ENCODE data around the gene ADAMTS16.
"Not testable (repeated sequence)": the region's sequence is repeated elsewhere in the genome, so short reads cannot be mapped to it uniquely, and the experiment has no call there.

ADAMTS16 gene

DNA sequence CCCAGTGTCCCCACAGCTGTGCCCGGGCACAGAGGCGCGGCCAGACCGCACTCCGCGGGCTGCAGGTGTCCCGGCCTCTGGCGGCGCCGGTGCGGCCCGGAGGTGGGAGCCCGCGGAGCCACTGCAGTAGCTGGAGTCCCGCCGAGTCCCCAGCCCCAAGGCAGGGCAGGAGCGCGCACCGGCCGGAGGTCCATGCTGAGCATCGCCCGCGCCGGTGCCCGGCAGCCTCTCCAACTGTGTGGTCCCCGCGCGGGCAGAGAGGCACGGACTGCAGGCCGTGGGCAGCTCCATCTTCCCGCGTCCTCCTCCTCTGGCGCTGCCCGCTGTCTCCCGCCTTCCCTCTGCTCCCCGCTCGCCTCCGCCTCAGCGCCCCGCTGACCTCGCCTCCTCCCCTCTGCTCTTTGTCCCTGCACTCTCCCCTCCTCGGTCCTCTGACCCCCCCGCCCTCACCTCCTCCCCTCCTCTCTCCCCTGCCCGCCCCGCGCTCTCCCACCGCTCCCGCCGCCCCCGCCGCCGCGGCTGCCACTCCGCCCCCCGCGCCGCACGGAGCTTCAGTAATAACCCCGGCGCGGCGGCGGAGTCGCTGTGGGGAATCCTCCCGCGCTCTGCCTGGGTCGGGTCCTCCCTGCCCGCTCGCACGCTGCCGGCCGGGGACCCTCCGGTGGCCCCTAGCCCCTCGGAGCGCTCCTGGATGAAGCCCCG lies at the start of gene ADAMTS16:
TSS of gene ADAMTS16 (plus strand) at position 554 of the 702 bp plus-strand sequence. CDS start at position 692, 138 bp downstream.
- in situ Hi-C loops (cut with HindIII; ENCODE audit: low pct_ligation_motif_present, low pct_unique_long_range_greater_than_20kb, low sequenced_read_pairs) = no loop called here
- no peak for DNase-seq

DNA sequence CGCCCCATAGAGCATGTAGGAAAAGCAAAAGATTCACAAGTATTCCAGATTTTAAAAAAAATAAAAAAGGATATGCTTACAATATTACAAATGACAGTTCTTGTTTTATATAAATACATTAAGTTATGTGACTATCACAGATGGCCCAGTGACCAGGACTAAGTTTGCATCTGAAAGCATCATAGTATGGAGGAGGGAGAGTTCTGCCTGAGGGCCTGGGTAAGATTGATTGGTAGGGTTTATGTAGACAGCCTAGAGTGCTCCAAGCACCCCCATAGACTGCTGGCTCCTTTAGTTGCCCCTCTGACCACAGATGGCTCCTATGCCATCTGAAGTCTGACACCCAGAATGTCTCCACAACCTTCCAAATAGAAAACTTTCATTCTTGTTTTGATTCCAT lies 48.0 kb upstream of the ADAMTS16 start:
- in situ Hi-C loops (cut with HindIII; ENCODE audit: low pct_ligation_motif_present, low pct_unique_long_range_greater_than_20kb, low sequenced_read_pairs) = no loop called here
- no peak for DNase-seq

DNA sequence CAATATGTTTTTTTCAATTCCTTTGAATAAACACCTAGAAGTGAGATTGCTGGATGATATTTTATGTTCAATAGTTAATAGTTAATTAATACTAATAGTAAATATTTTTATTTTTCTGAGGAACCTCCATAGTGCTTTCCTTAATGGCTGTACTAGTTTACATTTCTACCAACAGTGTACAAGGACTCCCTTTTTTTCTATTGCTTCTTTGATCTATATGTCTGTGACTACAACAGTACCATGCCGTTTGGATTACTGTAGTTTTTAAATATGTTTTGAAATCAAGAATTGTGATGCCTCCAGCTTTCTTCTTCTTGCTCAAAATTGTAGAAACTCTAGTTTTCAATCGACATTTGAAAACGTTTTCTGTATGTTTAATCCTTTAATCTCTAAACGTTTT lies 39.5 kb upstream of the ADAMTS16 start:
- DNase-seq = no peak
- in situ Hi-C loops (cut with HindIII; ENCODE audit: low pct_ligation_motif_present, low pct_unique_long_range_greater_than_20kb, low sequenced_read_pairs) = no loop called here

DNA sequence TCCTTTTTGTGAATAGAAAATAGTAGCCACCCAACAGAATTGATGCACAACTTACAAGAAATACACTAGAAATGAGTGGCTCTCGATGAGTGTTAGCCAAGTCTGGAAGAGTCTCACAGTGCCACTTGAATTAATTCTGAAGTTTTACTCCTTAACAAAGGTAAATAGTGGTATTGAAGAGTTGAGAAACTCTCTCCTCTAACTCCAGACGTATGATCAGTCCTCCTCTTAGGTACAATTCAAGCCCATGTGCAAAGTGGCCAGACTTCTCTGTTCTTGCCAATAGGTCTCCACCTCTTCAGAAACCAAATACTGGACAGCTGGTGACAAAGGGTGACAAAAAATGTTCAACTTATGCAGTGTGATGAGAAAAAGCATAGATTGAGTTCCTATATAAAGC lies 38.5 kb upstream of the ADAMTS16 start:
- DNase-seq = no peak
- in situ Hi-C loops (cut with HindIII; ENCODE audit: low pct_ligation_motif_present, low pct_unique_long_range_greater_than_20kb, low sequenced_read_pairs) = no loop called here

GRCh38 chr5:5103245-5103644 lies 36.9 kb upstream of the ADAMTS16 start:
- no peak for DNase-seq
- in situ Hi-C loops (cut with HindIII; ENCODE audit: low pct_ligation_motif_present, low pct_unique_long_range_greater_than_20kb, low sequenced_read_pairs) = no loop called here

DNA sequence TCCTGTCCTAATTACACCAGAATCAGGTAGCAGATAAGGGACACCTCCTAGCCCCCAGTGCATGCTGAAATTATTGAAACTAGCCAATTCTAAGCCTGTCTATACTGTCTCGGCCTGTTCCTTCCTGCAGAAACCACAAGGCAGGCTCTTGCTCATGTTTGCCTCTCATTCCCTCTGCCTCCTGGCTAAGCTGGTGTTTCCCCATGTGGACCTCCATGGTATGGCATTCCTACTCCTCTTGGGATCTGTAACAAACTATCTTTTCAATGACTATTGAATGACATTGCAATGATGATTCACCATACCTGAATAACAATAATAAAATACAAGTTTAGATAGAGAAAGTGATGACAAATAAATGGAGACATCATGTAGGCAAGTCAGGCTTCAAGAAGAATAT lies 35.6 kb upstream of the ADAMTS16 start:
- no peak for DNase-seq
- in situ Hi-C loops (cut with HindIII; ENCODE audit: low pct_ligation_motif_present, low pct_unique_long_range_greater_than_20kb, low sequenced_read_pairs) = no loop called here

DNA sequence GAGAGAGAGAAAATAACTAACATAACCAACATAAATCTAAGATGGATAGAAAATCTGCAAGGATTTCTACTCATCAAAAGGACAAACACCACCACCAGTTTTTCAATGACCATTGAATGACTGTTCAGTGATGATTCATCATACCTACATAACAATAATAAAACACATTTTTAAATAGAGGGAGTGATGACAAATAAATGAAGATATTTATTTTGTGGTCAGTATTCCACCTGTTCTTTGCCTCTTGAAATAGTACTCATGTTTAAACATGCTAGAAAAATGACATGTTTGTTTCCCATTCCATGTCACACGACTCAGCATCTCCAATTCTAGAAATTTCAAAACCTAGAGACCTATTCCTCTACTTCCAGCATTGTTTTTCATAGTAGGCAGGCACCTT lies 34.6 kb upstream of the ADAMTS16 start:
- DNase-seq = no peak

DNA sequence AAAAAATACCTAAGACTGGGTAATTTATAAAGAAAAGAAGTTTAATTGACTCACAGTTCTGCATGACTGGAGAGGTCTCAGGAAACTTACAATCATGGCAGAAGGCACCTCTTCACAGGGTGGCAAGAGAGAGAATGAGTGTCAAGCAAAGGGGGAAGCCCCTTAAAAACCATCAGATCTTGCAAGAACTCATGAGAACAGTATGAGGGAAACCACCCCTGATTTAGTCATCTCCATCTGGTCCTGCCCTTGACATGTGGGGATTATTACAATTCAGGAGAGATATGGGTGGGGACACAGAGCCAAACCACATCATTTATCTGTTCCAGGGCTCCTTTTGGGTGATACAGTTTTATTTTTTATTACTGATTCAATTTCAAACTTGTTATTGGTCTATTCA lies 23.2 kb upstream of the ADAMTS16 start:
- in situ Hi-C loops (cut with HindIII; ENCODE audit: low pct_ligation_motif_present, low pct_unique_long_range_greater_than_20kb, low sequenced_read_pairs) = no loop called here
- no peak for DNase-seq

More for the DNA sequence above, 34.6 kb upstream of the ADAMTS16 start:
- in situ Hi-C loops (cut with HindIII; ENCODE audit: low pct_ligation_motif_present, low pct_unique_long_range_greater_than_20kb, low sequenced_read_pairs) = no loop called here

DNA sequence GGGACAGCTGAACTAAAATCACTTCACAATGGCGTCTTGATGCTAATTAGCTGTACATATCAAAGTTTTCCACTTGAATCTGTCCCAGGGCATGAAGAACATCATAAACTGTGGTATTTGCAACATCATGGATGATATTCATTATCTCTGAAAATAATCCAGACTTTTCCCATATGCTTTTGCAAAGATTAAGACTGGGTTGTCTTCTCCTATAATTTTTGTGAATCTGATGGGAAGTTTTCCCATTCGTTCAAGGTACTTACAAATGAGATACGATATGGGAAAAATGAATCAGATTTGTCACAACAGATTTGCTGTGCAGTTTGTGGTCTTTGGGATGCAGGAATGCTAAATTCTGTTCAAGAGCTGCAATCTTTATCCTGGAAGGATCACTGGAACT lies 17.4 kb upstream of the ADAMTS16 start:
- no peak for DNase-seq
- in situ Hi-C loops (cut with HindIII; ENCODE audit: low pct_ligation_motif_present, low pct_unique_long_range_greater_than_20kb, low sequenced_read_pairs) = no loop called here

- no peak for DNase-seq
- in situ Hi-C loops (cut with HindIII; ENCODE audit: low pct_ligation_motif_present, low pct_unique_long_range_greater_than_20kb, low sequenced_read_pairs) = no loop called here
These were observed 15.9 kb upstream of the ADAMTS16 start for GRCh38 chr5:5124231-5124630.

- no peak for DNase-seq
- in situ Hi-C loops (cut with HindIII; ENCODE audit: low pct_ligation_motif_present, low pct_unique_long_range_greater_than_20kb, low sequenced_read_pairs) = no loop called here
These were observed 13.7 kb upstream of the ADAMTS16 start for GRCh38 chr5:5126444-5126843.

DNA sequence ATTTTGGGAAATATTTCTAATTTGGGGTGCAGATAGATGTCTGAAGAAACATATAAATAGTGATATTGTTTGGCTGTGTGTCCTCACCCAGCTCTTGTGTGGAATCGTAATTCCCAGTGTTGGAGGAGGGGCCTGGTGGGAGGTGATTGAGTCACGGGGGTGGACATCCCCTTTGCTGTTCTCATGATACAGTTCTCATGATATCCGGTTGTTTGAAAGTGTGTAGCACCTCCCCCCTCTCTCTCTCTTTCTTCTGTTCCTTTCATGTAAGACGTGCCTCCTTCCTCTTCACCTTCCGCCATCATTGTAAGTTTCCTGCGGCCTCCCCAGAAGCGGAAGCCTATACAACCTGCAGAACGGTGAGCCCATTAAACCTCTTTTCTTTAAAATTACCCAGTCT lies 11.4 kb upstream of the ADAMTS16 start:
- in situ Hi-C loops (cut with HindIII; ENCODE audit: low pct_ligation_motif_present, low pct_unique_long_range_greater_than_20kb, low sequenced_read_pairs) = no loop called here
- no peak for DNase-seq

- no peak for DNase-seq
- in situ Hi-C loops (cut with HindIII; ENCODE audit: low pct_ligation_motif_present, low pct_unique_long_range_greater_than_20kb, low sequenced_read_pairs) = no loop called here
These were observed 7.9 kb upstream of the ADAMTS16 start for GRCh38 chr5:5132234-5132633.

DNA sequence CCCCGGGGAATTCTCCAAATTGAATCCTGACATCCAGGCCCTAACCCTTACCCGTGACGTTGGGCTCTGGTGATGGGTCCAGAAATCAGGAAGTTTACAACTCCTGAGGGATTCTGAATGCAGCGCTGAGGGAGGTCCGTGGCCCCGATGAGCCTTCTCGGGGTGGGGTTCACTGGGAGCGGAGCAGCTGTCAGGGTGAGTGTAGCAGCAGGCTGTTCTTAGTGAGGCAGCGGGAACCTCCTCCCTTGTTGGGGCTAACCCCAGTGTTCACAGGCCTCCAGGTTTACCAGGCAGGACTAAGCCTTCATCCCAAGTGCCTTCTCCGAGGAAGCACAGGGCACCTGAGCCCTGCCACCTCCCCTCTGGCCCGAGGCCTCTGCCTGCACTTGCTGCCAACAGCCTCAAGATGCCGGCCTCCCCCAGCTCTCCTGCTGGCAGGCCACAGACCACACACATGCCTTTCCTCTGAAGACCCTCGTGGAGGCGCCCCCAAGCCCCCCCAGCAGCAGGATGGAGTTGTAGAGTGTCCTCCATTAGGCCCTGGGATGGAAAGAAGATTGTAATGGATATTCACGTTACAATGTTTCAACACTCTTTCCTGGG lies 7.3 kb upstream of the ADAMTS16 start:
- no peak for DNase-seq
- in situ Hi-C loops (cut with HindIII; ENCODE audit: low pct_ligation_motif_present, low pct_unique_long_range_greater_than_20kb, low sequenced_read_pairs) = no loop called here

- no peak for DNase-seq
- in situ Hi-C loops (cut with HindIII; ENCODE audit: low pct_ligation_motif_present, low pct_unique_long_range_greater_than_20kb, low sequenced_read_pairs) = no loop called here
These were observed 6.0 kb upstream of the ADAMTS16 start for GRCh38 chr5:5134107-5134506.

DNA sequence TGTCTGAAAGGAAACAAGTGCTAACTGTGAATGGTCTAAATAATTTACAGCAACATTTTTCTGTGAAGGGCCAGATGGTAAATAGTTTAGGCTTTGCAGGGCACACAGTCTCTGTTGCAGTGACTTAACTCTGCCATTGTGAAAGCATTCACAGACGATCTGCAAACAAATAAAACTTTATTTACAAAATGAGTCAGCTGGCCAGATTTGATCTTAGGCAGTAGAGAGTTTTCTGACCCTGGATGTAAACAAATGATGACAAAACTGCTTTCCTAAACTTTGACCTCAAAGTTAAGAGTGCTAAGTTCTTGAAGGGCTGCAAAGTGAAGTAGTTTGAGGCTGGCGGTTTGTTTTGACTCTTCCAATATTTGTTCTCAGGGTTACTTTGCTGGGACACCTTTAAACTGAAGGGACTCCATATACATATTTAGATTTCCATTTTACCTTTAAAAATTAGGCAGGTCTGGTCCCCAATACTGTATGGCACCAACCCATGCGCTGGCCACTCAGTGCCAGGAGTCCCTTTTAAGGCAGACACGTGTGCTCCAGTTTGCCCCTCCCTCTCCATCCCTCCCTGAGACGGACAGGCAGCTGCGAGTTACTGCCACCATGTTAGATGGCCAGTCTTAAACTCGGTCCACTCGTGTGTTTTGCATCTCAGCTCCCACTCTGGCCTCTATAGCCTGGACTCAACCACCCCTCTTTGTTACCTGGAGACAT lies 4.0 kb upstream of the ADAMTS16 start:
- in situ Hi-C loops (cut with HindIII; ENCODE audit: low pct_ligation_motif_present, low pct_unique_long_range_greater_than_20kb, low sequenced_read_pairs) = no loop called here
- DNase-seq = no peak

DNA sequence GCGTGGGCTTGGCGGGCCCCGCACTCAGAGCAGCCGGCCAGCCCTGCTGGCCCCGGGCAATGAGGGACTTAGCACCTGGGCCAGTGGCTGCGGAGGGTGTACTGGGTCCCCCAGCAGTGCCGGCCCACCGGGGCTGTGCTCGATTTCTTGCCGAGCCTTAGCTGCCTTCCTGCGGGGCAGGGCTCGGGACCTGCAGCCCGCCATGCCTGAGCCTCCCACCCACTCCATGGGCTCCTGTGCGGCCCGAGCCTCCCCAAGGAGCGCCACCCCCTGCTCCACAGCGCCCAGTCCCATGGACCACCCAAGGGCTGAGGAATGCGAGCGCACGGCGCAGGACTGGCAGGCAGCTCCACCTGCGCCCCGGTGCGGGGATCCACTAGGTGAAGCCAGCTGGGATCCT lies 2.3 kb upstream of the ADAMTS16 start:
- DNase-seq; in situ Hi-C loops (cut with HindIII; ENCODE audit: low pct_ligation_motif_present, low pct_unique_long_range_greater_than_20kb, low sequenced_read_pairs): not testable (repeated sequence)

DNA sequence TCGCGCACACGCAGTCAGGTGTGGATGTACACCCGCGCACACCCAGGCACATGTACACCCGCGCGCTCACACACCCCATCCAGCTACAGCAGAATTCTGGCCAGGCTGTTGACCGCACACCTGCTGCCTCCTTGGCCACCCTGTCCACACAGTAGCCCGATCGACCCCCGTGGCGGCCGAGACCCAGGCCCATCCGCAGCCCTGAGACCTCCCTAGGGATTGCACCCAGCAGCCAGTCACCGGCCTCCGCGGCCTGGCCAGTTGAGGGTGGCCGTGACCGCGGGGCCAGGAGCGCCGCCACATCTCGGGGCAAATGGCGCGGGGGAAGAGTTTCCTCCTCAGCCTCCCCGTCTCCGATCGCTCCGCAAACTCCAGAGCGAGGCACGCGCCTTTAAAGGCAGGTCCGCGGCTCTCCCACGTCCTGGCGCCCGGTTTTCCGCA lies 774 bp upstream of the ADAMTS16 start:
- DNase-seq = no peak
- in situ Hi-C loops (cut with HindIII; ENCODE audit: low pct_ligation_motif_present, low pct_unique_long_range_greater_than_20kb, low sequenced_read_pairs) = no loop called here

DNA sequence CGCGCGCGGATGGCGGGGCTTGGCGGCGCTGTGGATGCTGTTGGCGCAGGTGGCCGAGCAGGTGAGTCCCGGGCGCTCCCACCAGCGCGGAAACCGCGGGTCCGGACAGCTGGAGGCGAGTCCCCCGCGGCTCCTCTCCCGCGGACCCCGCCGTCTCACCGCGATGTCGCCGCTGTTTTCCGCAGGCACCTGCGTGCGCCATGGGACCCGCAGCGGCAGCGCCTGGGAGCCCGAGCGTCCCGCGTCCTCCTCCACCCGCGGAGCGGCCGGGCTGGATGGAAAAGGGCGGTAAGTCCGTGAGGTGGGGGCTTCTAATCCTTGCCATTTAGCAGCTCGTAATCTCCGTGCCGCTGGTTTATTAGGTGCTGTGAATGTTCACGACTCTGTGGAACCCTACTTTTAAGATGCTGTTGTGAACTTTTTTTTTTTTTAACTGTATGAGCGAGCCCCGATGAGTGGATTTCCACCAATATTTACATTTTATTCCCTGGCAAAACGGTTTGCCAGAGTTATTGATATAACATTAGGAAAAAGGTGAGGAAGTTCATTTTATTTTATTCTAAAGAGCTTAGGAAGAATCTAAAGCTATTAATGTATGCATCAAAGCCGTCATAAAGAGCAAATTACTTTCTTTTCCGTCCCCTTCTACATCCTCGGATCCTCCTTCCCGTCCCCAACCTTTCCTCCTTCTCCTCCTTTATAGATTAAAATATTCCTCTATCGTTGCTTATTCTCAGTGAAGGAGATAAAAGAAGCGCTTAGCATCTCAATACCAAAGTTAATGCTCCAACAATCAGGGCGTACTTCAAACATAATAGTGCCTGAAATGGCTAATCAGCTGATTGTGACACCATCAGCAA lies 579 bp downstream of the ADAMTS16 start:
- in situ Hi-C loops (cut with HindIII; ENCODE audit: low pct_ligation_motif_present, low pct_unique_long_range_greater_than_20kb, low sequenced_read_pairs) = no loop called here
- no peak for DNase-seq

Measured in ACHN (cell line).